ENCODE results near the gene PTTG1IP.

The PTTG1IP gene

GRCh38 chr21:44820851-44821250 lies 52.6 kb downstream of the PTTG1IP start:
- Histone ChIP-seq H3K27ac (no peak overlapping the region), H3K4me2 (no peak overlapping the region), H3K27me3 (ENCODE audit: insufficient read depth, low read depth) (peaks cover 13% of the 10 kb centered on the region; the same call in 1 of the 2 replicates), H3K9ac (no peak overlapping the region), H3K36me3 (ENCODE audit: insufficient read depth) (no peaks in the 10 kb centered on the region), H3K79me2 (ENCODE audit: insufficient read depth, low read depth) (peaks cover 15% of the 10 kb centered on the region), H4K20me1 (ENCODE audit: insufficient read depth) (peaks cover 8% of the 10 kb centered on the region; the same call in 1 of the 2 replicates), H3K4me1 (ENCODE audit: low read depth, poor library complexity, severe bottlenecking) (no peaks in the 10 kb centered on the region), H2AFZ (ENCODE audit: low read depth) (no peak overlapping the region), H3K4me3 (IDR thresholded peaks at IDR 0.05; ENCODE audit: insufficient read depth, low read depth, low read length) (no peak overlapping the region)
- no peak for TF ChIP-seq CTCF (conservative IDR thresholded peaks at IDR 0.05; ENCODE audit: low read depth, low read length)

DNA sequence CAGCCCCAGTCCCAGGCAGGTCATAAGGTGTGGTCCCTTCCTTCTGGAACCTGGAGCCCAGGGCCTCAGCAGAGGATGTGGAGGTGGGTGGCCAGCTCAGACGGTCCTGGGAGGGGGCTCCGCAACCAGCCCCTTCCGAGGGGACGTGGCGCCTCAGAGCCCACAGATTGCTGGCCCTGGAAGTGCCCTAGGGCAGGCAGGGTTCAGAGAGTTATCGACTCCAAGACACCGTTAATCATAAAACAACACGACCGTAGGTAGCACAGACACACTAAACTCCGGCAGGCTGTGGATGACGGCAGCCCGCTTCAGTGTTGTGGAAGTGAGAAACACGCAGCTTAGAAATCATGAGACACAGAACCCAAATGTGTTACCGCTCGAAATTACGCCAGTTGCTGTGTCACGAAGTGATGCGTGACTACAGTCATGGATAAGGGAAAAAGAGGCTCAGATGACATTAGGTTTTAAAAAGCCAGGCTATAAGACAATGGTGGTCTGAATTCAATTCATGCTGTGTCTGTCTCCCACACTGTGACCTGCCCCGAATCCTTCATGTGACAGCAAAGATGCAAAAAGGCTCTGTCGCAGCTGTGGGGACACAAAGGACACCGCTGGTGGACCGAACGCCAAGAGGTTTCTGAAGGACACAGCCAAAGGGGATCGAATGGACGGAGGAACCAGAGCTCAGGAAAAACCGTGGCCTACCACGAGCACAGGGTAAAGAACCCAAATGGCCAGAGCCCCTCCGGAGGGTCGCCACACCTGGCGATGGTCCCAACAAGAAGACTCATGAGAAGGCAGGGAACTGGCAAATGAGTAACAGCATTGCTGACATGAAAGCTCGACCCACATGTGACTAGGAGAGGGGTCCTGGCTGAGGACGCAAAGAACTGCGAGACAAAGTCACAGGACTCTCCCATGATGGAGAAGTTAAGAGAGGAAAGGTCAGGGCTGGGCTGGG lies 53.9 kb downstream of the PTTG1IP start:
- H4K20me1 ChIP-seq (ENCODE audit: insufficient read depth): peaks cover 9% of the 10 kb centered on the region; the same call in 1 of the 2 replicates
- H3K4me2 ChIP-seq: no peak overlapping the region
- H3K36me3 ChIP-seq (ENCODE audit: insufficient read depth): no peaks in the 10 kb centered on the region
- peaks cover 13% of the 10 kb centered on the region; the same call in 1 of the 2 replicates for H3K27me3 ChIP-seq (ENCODE audit: insufficient read depth, low read depth)
- H3K4me1 ChIP-seq (ENCODE audit: low read depth, poor library complexity, severe bottlenecking): no peaks in the 10 kb centered on the region
- no peak overlapping the region for H2AFZ ChIP-seq (ENCODE audit: low read depth)
- H3K4me3 ChIP-seq (IDR thresholded peaks at IDR 0.05; ENCODE audit: insufficient read depth, low read depth, low read length): no peak overlapping the region
- H3K27ac ChIP-seq: no peak overlapping the region
- H3K9ac ChIP-seq: no peak overlapping the region
- H3K79me2 ChIP-seq (ENCODE audit: insufficient read depth, low read depth): peaks cover 28% of the 10 kb centered on the region
- TF ChIP-seq CTCF (conservative IDR thresholded peaks at IDR 0.05; ENCODE audit: low read depth, low read length): no peak

GRCh38 chr21:44818640-44819011 lies 54.9 kb downstream of the PTTG1IP start:
- peaks cover 37% of the 10 kb centered on the region for H3K79me2 ChIP-seq (ENCODE audit: insufficient read depth, low read depth)
- H3K4me2 ChIP-seq: peak overlapping the region; percentile 95
- H3K9ac ChIP-seq: peak overlapping the region; percentile 87
- no peak overlapping the region for H3K4me3 ChIP-seq (IDR thresholded peaks at IDR 0.05; ENCODE audit: insufficient read depth, low read depth, low read length)
- H3K4me1 ChIP-seq (ENCODE audit: low read depth, poor library complexity, severe bottlenecking): no peaks in the 10 kb centered on the region
- H4K20me1 ChIP-seq (ENCODE audit: insufficient read depth): peaks cover 9% of the 10 kb centered on the region; the same call in 1 of the 2 replicates
- peaks cover 13% of the 10 kb centered on the region; the same call in 1 of the 2 replicates for H3K27me3 ChIP-seq (ENCODE audit: insufficient read depth, low read depth)
- peak overlapping the region; percentile 81 for H2AFZ ChIP-seq (ENCODE audit: low read depth)
- peak overlapping the region; percentile 62; the same call in 1 of the 2 replicates for H3K27ac ChIP-seq
- H3K36me3 ChIP-seq (ENCODE audit: insufficient read depth): no peaks in the 10 kb centered on the region
- no peak for TF ChIP-seq CTCF (conservative IDR thresholded peaks at IDR 0.05; ENCODE audit: low read depth, low read length)

- Histone ChIP-seq H3K9ac (peak within 1 kb of the TSS; percentile 87), H3K79me2 (ENCODE audit: insufficient read depth, low read depth) (peaks cover 43% of the 10 kb centered on the region), H3K27ac (peak within 1 kb of the TSS; percentile 62), H4K20me1 (ENCODE audit: insufficient read depth) (peaks cover 9% of the 10 kb centered on the region; the same call in 1 of the 2 replicates), H2AFZ (ENCODE audit: low read depth) (peak within 1 kb of the TSS; percentile 81), H3K4me2 (peak within 1 kb of the TSS; percentile 95), H3K27me3 (ENCODE audit: insufficient read depth, low read depth) (peaks cover 13% of the 10 kb centered on the region; the same call in 1 of the 2 replicates), H3K4me1 (ENCODE audit: low read depth, poor library complexity, severe bottlenecking) (no peaks in the 10 kb centered on the region), H3K36me3 (ENCODE audit: insufficient read depth) (no peaks in the 10 kb centered on the region), H3K4me3 (IDR thresholded peaks at IDR 0.05; ENCODE audit: insufficient read depth, low read depth, low read length) (no peak within 1 kb of the TSS)
- no peak for TF ChIP-seq CTCF (conservative IDR thresholded peaks at IDR 0.05; ENCODE audit: low read depth, low read length)
Observed at GRCh38 chr21:44817914-44818639, 55.4 kb downstream of the PTTG1IP start, which contains the start of gene SUMO3. TSS of gene SUMO3 (minus strand) at chr21:44818062. CDS start at chr21:44817968, 94 bp downstream.
